PC-3 (cell line): ENCODE data around the gene NBEAL1. TPM values are rescaled to one million over a fixed set of nuclear protein-coding genes. Genes with fewer than 3 reads are reported as not detected.

Experiments used
- ATAC-seq: fragments of 200-7000 bp; cut with Tn5 transposase; 2 replicates; pipeline ENCODE4 v1.9.1; 2020; ENCODE audit warnings: mild to moderate bottlenecking, moderate library complexity
- BruUV-seq: library from RNA; stranded (reverse); fragments of 400-500 nt; replicated peaks from 2 replicates; lab custom pipeline; 2021; lab: Mats Ljungman, UMichigan
- CTCF ChIA-PET: fragments of 300-600 bp; sonication (Branson Sonifier 250); formaldehyde crosslinking; loops from one replicate; lab custom pipeline; 2022; ENCODE audit warnings: antibody characterized with exemption; lab: Charles Lee
- POLR2A ChIA-PET: fragments of 300-600 bp; sonication (Branson Sonifier 250); formaldehyde crosslinking; loops from one replicate; lab custom pipeline; 2022; ENCODE audit warnings: antibody characterized with exemption; ENCODE audit not compliant: unreplicated experiment; lab: Charles Lee
- DNase-seq: peaks from one replicate; pipeline ENCODE4 v3.0.0-alpha.2; 2015
- H2AFZ ChIP-seq: fragments of 300-600 bp; sonication (generic); 2 replicates; pipeline ENCODE4 v1.6.0; 2016; ENCODE audit warnings: antibody characterized with exemption, low read length
- H3F3A ChIP-seq: fragments of 300-600 bp; sonication (generic); one replicate; pipeline ENCODE4 v1.6.0; 2017; ENCODE audit warnings: antibody characterized with exemption, low read length, control low read depth, mild to moderate bottlenecking; ENCODE audit not compliant: unreplicated experiment
- H3K27ac ChIP-seq: fragments of 300-600 bp; sonication (generic); 2 replicates; pipeline ENCODE4 v1.5.1; 2016; ENCODE audit warnings: mild to moderate bottlenecking, low read length
- H3K27me3 ChIP-seq: fragments of 300-600 bp; sonication (generic); 2 replicates; pipeline ENCODE4 v1.6.1; 2016; ENCODE audit warnings: low read length, mixed read lengths
- H3K36me3 ChIP-seq: fragments of 300-600 bp; sonication (generic); 2 replicates; pipeline ENCODE4 v1.6.1; 2016; ENCODE audit warnings: low read depth, mixed run types, low read length, mixed read lengths
- H3K4me1 ChIP-seq: fragments of 300-600 bp; sonication (generic); 2 replicates; pipeline ENCODE4 v1.5.1; 2016; ENCODE audit warnings: low read length; ENCODE audit not compliant: insufficient read depth
- H3K4me2 ChIP-seq: fragments of 300-600 bp; sonication (generic); 2 replicates; pipeline ENCODE4 v1.6.0; 2016; ENCODE audit warnings: low read length
- H3K4me3 ChIP-seq: fragments of 300-600 bp; sonication (generic); 2 replicates; pipeline ENCODE4 v1.5.1; 2016; ENCODE audit warnings: mild to moderate bottlenecking, low read length, mixed read lengths
- H3K79me2 ChIP-seq: fragments of 300-600 bp; sonication (generic); 2 replicates; pipeline ENCODE4 v1.6.1; 2017; ENCODE audit warnings: low read length, mixed read lengths
- H3K9ac ChIP-seq: fragments of 300-600 bp; sonication (generic); 2 replicates; pipeline ENCODE4 v1.6.0; 2016; ENCODE audit warnings: mild to moderate bottlenecking, low read length
- H3K9me2 ChIP-seq: fragments of 300-600 bp; sonication (generic); replicated peaks from 2 replicates; pipeline ENCODE4 v1.6.1; 2016; ENCODE audit warnings: mixed run types, low read length, mixed read lengths
- H3K9me3 ChIP-seq: fragments of 300-600 bp; sonication (generic); 2 replicates; pipeline ENCODE4 v1.6.1; 2016; ENCODE audit warnings: low read length, mixed read lengths
- H4K20me1 ChIP-seq: fragments of 300-600 bp; sonication (generic); 2 replicates; pipeline ENCODE4 v1.6.1; 2016; ENCODE audit warnings: low read length, mixed read lengths
- CTCF ChIP-seq: fragments of 300-600 bp; sonication (generic); conservative IDR thresholded peaks from 2 replicates; pipeline ENCODE4 v1.5.1; 2017; ENCODE audit warnings: antibody characterized with exemption, low read depth, mild to moderate bottlenecking, low read length
- EZH2 ChIP-seq: fragments of 300-600 bp; sonication (generic); IDR thresholded peaks from one replicate; pipeline ENCODE4 v1.6.1; 2017; ENCODE audit warnings: antibody characterized with exemption, mild to moderate bottlenecking, low read length; ENCODE audit not compliant: unreplicated experiment
- EZH2phosphoT487 ChIP-seq: fragments of 300-600 bp; sonication (generic); IDR thresholded peaks from 2 replicates; pipeline ENCODE4 v1.6.1; 2018; ENCODE audit warnings: mild to moderate bottlenecking, antibody characterized with exemption, low read length, borderline replicate concordance
- intact Hi-C: fragments of 100-400 bp; cut with micrococcal nuclease; formaldehyde crosslinking; loops from 2 replicates; pipeline ENCODE4 v1.9.0; 2023
- total RNA-seq: library from RNA; depleted of rRNA; stranded (reverse); fragments of >200 nt; gene quantifications from 2 replicates; pipeline ENCODE4 v1.2.3, GENCODE V29; 2014; rRNA removed

The NBEAL1 gene
- total RNA-seq, 1 experiment from 2014 or later, result 9.9 TPM

DNA sequence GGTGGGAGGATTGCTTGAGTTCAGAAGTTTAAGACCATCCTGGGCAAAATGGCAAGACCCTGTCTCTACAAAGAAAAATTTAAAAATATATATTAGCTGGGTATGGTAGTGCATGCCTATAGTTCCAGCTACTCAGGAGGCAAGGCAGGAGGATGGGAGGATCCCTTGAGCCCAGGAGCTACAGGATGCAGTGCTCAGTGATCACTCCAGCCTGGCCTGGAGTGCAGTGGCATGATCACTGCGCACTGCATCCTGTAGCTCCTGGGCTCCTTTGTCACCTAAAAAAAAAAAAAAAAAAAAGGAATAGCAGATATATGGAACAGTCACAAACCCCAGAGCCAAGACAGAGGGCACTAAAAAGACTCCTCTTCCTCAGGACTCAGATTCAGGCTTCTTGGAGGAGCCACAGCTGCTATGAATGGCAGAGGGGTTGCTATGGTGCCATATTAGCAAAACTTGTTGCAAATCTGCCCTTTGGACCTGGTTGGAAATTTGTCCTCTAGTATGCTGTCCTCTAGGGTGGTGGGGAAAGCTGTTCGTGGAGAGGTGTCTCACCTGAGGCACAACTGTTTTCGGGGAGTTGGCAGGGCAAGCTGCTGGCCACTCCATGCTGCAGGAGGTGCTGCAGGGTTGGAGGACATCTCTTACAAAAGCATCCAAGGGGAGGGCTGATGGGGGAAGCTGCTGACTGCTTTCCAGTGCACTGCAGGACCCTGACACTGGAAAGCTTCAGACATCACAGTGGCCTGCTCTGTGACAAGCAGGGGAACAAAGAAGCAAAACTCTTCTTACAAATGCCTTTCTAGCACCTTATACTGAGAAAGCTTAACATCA, 246.9 kb downstream of the NBEAL1 start:
- DNase-seq (no peak), ATAC-seq (no peak)
- Histone ChIP-seq H2AFZ (no peak overlapping the region), H3K4me2 (no peak overlapping the region), H3K9ac (no peak overlapping the region), H3K9me3 (no peaks in the 10 kb centered on the region), H4K20me1 (no peaks in the 10 kb centered on the region), H3K27ac (no peak overlapping the region), H3K9me2 (no peaks in the 10 kb centered on the region), H3K27me3 (no peaks in the 10 kb centered on the region), H3K36me3 (peaks cover 4% of the 10 kb centered on the region; the same call in 1 of the 2 replicates), H3K4me1 (no peaks in the 10 kb centered on the region), H3F3A (no peaks in the 10 kb centered on the region), H3K79me2 (no peaks in the 10 kb centered on the region), H3K4me3 (no peak overlapping the region)
- TF ChIP-seq EZH2phosphoT487 (no peak), EZH2 (no peak), CTCF (no peak)
- CTCF ChIA-PET, result no interaction called here
- POLR2A ChIA-PET, result interaction anchor here (0.6 kb wide), 2 partner anchors 22 to 133 kb away, joined by 11 to 12 read pairs; no protein-coding TSS in a partner anchor
- intact Hi-C loops, result no loop called here
- no TSS peak for BruUV-seq

Other genes with a start within 250 kb of the NBEAL1 start
- gene ICA1L, start 143.1 kb upstream of the NBEAL1 start, total RNA-seq, result 1.3 and 2.5 TPM in 2 replicates
- gene WDR12, start 103.2 kb upstream of the NBEAL1 start, total RNA-seq, result 60.5 and 65.4 TPM in 2 replicates
- 1.6 and 4.4 TPM in 2 replicates for gene CARF, start 102.6 kb upstream of the NBEAL1 start, total RNA-seq
- gene CYP20A1, start 224.1 kb downstream of the NBEAL1 start, total RNA-seq, result 12.6 and 14.1 TPM in 2 replicates